Peyer's patch (tissue), 4 donors: ENCODE results near the gene NTRK2.

Experiments used
- CTCF ChIP-seq, 6 experiments: fragments of 450-650 bp in 4 of 6; fragments of 200-600 bp in 2 of 6; sonication (generic) in 1 of 6; IDR thresholded peaks; one replicate each; pipeline ENCODE4 v1.5.1; 2017 to 2019; ENCODE audit warnings: antibody characterized with exemption in 6 of 6, mild to moderate bottlenecking in 3 of 6, moderate library complexity in 1 of 6
- POLR2A ChIP-seq, 2 donors: fragments of 450-650 bp; IDR thresholded peaks; one replicate each; pipeline ENCODE4 v1.5.1; 2017; ENCODE audit warnings: antibody characterized with exemption in 2 of 2, mild to moderate bottlenecking in 2 of 2, moderate library complexity in 2 of 2

DNA sequence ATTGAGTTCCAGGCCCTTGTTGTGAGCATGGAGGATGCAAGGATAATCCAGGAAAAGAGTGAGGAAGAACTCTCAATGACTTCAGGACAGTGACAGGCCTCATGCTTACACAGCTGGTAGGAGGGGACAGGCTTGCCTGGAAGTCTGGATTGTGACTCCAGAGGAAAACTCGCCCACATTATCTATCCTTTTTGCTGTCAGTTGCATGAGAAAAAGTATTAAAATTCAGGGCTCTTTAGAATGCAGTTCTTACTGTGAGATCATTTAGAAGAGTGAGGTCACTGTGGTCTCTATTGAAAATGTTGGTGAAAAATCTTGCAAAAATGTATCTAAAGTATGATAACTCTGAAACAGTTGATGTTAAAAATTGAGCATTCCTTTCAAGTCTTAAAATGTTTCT, 30.5 kb downstream of the NTRK2 start:
- TF ChIP-seq POLR2A (IDR thresholded peaks at IDR 0.05) (no peak), CTCF (IDR thresholded peaks at IDR 0.05) (no peak)
